ENCODE data around the gene KNDC1.

DNA sequence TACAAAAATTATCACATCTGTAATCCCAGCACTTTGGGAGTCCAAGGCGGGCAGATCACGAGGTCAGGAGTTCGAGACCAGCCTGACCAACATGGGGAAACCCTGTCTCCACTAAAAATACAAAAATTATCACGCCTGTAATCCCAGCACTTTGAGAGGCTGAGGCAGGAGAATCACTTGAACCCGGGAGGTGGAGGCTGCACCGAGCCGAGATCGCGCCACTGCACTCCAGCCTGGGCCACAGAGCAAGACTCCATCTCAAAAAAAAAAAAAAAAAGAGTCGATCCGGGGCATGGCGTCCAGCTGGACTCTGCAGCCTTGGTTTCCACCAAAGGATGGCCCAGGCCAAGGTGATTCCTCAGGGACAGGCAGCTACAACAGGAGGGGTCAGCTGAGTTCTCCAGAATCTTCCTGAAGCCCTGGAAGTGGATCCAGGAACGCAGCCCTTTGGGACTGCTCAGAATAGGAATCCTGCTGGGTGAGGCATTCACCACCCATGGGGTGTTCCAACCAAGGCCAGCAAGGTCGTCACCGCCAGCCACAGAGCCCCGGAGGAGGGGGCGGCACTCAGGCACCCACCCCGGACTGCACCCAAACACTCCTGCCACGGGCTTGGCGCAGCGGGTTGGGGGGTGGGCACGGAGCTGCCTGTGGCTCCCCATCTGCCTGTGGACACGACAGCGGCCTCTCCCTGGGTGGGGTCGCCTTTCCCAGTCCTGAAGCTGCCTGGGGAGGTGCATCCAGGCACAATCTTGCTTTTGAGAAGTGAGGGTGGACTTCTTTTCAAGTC is 58.0 kb downstream of the KNDC1 start:
- TF ChIP-seq POLR2A (IDR thresholded peaks at IDR 0.05) = no peak
- TF ChIP-seq, protein P1, sequence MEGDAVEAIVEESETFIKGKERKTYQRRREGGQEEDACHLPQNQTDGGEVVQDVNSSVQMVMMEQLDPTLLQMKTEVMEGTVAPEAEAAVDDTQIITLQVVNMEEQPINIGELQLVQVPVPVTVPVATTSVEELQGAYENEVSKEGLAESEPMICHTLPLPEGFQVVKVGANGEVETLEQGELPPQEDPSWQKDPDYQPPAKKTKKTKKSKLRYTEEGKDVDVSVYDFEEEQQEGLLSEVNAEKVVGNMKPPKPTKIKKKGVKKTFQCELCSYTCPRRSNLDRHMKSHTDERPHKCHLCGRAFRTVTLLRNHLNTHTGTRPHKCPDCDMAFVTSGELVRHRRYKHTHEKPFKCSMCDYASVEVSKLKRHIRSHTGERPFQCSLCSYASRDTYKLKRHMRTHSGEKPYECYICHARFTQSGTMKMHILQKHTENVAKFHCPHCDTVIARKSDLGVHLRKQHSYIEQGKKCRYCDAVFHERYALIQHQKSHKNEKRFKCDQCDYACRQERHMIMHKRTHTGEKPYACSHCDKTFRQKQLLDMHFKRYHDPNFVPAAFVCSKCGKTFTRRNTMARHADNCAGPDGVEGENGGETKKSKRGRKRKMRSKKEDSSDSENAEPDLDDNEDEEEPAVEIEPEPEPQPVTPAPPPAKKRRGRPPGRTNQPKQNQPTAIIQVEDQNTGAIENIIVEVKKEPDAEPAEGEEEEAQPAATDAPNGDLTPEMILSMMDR (IDR thresholded peaks at IDR 0.05) = no peak
